NOMO-1 (cell line): ENCODE measurements around the gene CRLF2.
"Not testable (repeated sequence)": the region's sequence is repeated elsewhere in the genome, so short reads cannot be mapped to it uniquely, and the experiment has no call there.

Experiments used
- DNase-seq, 2 experiments: peaks; one replicate each; lab custom pipeline; 2025; ENCODE audit not compliant: unreplicated experiment in 2 of 2; lab: John Stamatoyannopoulos, UW

The CRLF2 gene

GRCh38 chrX:1212532-1212931 lies at the start of gene CRLF2:
CRLF2 (minus strand) TSS chrX:1212649; CDS start chrX:1212634, 15 bp downstream.
- DNase-seq, result peak; percentile 85 to 94

- DNase-seq, result not testable (repeated sequence)
Measured at GRCh38 chrX:1261771-1262170, 49.3 kb upstream of the CRLF2 start.

GRCh38 chrX:1261285-1261684 lies 48.8 kb upstream of the CRLF2 start:
- DNase-seq, result no peak

DNA sequence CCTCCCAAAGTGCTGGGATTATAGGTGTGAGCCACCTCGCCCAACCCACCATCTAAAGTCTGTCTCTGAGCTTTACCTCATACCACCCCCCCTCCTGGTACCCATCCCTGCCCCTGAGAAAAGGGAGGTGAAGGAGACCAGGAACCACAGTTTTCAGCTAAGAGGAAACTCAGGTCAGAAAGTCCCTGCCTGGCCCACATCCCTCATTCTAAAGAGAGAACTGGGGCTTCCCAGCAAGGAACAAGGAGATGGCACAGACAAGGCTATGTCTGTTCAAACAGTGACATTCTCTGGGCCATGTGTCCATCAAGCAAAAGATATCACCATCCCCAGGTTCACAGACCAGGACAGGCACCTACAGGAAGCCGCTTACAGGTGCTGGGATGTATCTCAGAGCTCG lies 40.4 kb upstream of the CRLF2 start:
- no peak for DNase-seq

DNA sequence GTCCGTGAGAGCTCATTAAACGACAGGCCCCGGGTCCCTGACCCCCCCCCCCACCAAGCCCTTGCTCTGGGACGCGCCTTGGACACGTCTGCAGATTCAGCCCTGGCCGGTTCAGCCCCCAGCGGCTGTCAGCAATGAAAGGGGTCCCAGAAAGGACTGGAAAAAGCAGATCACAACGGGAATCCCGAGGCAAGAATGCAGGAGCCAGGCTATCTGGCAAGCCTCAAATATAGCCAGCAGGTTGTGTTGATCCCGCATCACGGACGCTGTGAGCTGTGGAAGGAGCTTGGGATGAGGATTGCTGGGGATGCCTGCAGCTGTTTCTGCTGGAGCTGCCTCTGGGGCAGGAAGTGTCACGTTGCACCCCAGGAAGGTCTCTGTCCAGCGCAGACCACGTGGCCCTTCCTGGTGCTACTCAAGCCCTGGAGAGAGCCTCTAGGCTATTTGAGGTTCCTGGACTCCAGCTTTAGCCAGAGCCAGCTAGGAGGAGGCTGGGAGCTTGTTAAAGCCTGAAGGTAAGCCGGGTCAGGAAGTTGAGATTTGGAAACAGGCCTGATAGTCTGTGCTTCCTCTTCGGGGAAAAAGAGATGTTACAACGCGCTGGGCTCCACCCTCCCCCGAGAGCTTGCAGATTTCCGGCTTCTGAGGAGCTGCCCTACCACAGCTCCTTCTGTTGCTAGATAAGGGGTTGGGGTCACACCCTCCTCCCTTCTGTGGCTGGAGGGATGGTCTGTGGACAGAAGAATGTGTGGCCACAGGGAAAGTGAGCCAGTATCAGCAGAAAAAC lies 36.8 kb upstream of the CRLF2 start:
- no peak for DNase-seq

GRCh38 chrX:1248331-1249061 lies 36.0 kb upstream of the CRLF2 start:
- no peak for DNase-seq

GRCh38 chrX:1246816-1247215 lies 34.4 kb upstream of the CRLF2 start:
- peak; percentile 64 to 66 for DNase-seq

DNA sequence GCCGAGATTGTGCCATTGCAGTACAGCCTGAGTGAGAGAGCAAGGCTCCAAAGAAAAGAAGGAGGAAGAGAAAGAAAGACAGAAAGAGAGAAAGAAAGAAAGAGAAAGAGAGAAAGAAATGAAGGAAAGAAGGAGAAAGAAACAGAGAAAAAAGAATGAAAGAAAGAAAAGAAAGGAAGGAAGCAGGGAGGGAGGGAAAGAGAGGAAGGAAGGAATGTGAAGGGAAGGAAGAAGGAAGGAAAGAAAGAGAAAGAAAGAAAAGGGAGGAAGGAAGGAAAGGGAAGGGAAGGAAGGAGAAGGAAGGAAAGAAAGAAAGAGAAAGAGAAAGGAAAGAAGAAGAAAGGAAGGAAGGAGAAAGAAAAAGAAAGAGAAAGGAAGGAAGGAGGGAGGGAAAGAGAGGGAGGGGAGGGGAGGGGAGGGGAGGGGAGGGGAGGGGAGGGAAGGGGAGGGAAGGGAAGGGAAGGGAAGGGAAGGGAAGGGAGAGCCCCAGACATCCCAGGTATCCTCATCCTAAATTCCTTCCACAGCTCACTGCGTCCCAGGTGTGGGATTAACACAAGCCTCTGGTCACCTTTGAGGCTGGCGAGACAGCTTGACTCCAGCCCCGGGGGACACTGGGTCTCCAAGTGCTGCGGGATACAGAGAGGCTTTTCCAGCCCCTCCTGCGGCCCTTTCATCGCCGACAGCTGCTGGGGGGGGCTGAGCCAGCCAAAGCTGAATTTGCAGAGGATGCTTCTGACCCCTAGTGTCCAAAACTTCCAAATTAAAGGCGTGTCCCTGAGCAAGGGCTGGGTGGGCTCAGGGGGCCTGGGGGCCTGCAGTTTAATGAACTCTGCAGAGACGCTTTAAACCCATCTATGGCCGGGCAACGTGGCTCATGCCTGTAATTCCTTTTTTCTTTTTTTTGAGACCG lies 32.0 kb upstream of the CRLF2 start:
- DNase-seq, result peak; percentile 49 to 55

- DNase-seq, result no peak
Measured at GRCh38 chrX:1242891-1243402, 30.5 kb upstream of the CRLF2 start.

DNA sequence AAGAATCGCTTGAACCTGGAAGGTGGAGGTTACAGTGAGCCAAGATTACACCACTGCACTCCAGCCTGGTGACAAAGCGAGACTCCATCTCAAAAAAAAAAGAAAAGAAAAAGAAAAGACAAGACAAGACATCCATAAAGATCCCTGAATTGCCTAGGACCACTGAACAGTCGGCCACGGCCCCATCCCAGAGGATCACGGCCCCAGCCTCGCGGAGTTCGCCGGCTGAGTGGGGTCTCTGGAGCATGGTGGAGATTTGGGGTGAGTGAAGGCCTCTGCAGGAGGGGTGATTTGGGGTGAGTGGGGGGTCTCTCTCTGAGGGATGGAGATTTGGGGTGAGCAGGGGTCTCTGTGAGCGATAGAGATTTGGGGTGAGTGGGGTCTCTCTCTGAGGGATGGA lies 28.1 kb upstream of the CRLF2 start:
- DNase-seq, result not testable (repeated sequence)

DNA sequence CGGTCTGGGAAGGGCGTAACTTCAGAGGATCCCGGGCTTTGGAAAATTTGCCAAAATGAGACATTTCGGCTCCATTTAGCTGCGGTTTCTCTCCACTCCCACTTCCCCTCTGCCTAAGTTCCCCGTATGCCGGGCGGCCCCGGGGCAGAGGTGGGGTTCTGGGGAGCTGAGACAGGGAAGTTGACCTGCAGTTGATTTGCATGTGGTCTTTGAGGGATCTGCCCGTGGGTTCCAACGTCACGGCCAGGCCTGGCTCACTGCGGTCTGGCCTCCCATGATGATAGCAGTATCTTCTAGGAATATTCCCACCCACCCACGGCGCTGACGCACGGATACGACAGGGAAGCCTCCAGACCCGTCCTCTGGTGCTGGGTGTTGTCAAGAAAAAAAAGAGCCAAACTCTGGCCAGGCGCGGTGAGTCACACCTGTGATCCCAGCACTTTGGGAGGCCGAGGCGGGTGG lies 27.3 kb upstream of the CRLF2 start:
- DNase-seq, result peak; percentile 86 to 94

- DNase-seq, result peak in 1 of 2 experiments; percentile 26
Measured at GRCh38 chrX:1231850-1232465, 19.5 kb upstream of the CRLF2 start.

DNA sequence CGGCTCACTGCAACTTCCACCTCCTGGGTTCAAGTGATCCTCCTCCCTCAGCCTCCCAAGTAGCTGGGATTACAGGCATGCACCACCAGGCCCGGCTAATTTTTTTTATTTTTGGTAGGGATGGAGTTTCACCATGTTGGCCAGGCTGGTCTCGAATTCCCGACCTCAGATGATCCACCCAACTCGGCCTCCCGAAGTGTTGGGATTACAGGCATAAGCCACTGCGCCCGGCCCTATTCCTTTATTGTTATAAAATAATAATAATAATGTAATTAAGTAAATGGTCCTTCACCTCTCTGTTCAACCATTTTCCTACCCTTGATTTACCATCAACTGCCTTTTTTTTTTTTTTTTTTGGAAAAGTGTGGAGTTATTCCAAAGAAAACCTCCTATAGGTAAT lies 15.7 kb upstream of the CRLF2 start:
- DNase-seq, result not testable (repeated sequence)

DNA sequence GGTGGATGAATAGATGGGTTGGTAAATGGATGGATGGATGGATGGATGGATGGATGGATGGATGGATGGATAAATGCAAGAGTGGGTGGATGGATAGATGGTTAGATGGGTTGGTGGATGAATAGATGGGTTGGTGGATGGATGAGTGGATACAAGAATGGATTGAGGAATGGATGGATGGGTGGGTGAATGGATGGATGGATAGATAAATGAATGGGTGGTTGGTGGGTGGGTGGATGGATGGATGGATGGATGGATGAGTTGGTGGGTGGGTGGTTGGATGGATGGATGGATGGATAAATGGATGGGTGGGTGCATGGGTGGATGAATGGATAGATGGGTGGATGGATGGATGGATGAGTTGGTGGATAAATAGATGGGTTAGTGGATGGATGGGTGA lies 13.8 kb upstream of the CRLF2 start:
- no peak for DNase-seq

DNA sequence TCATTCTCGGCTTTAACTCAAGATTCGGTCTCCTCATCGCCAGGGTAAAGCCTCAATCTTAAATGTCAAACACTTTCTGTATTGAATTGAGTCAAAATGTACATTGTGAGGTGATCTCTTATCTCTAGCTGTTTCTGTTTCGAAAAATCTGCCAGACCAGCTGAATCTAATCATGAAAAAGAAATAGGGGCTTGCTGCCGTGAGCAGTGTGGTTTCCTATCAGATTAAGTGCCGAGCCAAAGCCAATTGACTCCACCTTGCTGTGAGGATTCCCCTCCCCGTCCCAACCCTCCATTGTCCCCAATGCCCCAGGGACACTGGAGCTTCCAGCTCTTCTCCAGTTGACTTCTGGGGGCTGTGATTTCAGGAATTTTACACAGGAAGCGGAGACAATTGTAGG lies 12.5 kb upstream of the CRLF2 start:
- no peak for DNase-seq

- peak in 1 of 2 experiments; percentile 62 for DNase-seq
Measured at GRCh38 chrX:1223242-1223600, 10.8 kb upstream of the CRLF2 start.

- peak; percentile 81 to 91 for DNase-seq
Measured at GRCh38 chrX:1222531-1223241, 10.2 kb upstream of the CRLF2 start.

DNA sequence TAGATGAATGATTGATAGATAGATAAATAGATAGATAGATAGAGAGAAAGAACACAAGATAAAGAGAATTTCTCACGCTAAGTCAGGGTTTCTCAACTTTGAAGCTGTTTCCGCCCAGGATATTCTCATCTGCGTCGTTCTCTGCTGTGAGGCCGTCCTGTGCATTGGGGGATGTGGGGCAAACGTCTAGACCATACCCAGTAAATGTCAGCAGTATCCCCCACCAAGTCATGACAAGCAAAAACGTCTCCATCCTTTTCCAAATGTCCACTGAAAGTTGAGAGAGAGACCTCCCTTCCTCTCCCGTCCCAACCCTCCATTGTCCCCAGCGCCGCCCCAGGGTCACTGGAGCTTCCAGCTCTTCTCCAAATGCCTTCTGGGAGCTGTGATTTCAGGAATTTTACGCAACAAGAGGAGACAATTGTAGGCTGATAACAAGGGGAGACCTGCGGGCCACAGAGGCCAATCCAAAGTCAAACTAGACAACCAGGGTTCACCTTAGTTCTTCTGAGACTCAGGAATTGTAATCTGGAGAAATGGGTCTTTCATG lies 8.9 kb upstream of the CRLF2 start:
- no peak for DNase-seq

- no peak for DNase-seq
Measured at GRCh38 chrX:1218286-1218685, 5.8 kb upstream of the CRLF2 start.
